Mesenchymal stem cell (in vitro differentiated cells and primary cell): ENCODE data around the gene MPHOSPH10.
"Not testable (repeated sequence)": the region's sequence is repeated elsewhere in the genome, so short reads cannot be mapped to it uniquely, and the experiment has no call there.

ENCODE experiments used
- DNase-seq: peaks from one replicate; pipeline ENCODE4 v3.0.0-alpha.2; 2013
- H2AFZ ChIP-seq: one replicate; pipeline ENCODE4 v1.6.1; 2013; ENCODE audit warnings: low read depth, mild to moderate bottlenecking, control low read depth, inconsistent platforms, low read length, moderate library complexity
- H2AK5ac ChIP-seq: 2 replicates; pipeline ENCODE4 v1.6.1; 2013; ENCODE audit warnings: low read length, moderate library complexity, mild to moderate bottlenecking, inconsistent platforms; ENCODE audit not compliant: severe bottlenecking
- H2BK120ac ChIP-seq: one replicate; pipeline ENCODE4 v1.6.1; 2013; ENCODE audit warnings: low read depth, mild to moderate bottlenecking, inconsistent platforms, low read length, moderate library complexity
- H2BK12ac ChIP-seq, 2 experiments: one replicate each; pipeline ENCODE4 v1.6.1; 2013; ENCODE audit warnings: inconsistent platforms in 2 of 2, low read length in 2 of 2, mild to moderate bottlenecking in 2 of 2, moderate library complexity in 2 of 2, control low read depth in 1 of 2
- H2BK15ac ChIP-seq: one replicate; pipeline ENCODE4 v1.6.1; 2013; ENCODE audit warnings: mild to moderate bottlenecking, low read depth, inconsistent platforms; ENCODE audit not compliant: poor library complexity, severe bottlenecking
- H2BK5ac ChIP-seq: 2 replicates; pipeline ENCODE4 v1.6.1; 2013; ENCODE audit warnings: low read depth, mild to moderate bottlenecking, low read length, control low read depth, inconsistent platforms; ENCODE audit not compliant: poor library complexity, severe bottlenecking
- H3K14ac ChIP-seq, 2 experiments: one replicate each; pipeline ENCODE4 v1.6.1; 2013; ENCODE audit warnings: inconsistent platforms in 2 of 2, low read length in 2 of 2, control low read depth in 1 of 2, mild to moderate bottlenecking in 1 of 2, moderate library complexity in 1 of 2
- H3K18ac ChIP-seq, 2 experiments: one replicate each; pipeline ENCODE4 v1.6.1; 2013; ENCODE audit warnings: inconsistent platforms in 2 of 2, low read length in 2 of 2, control low read depth in 1 of 2, low read depth in 1 of 2, mild to moderate bottlenecking in 1 of 2
- H3K23ac ChIP-seq, 2 experiments: one replicate each; pipeline ENCODE4 v1.6.1; 2013; ENCODE audit warnings: inconsistent platforms in 2 of 2, low read length in 2 of 2, mild to moderate bottlenecking in 2 of 2, moderate library complexity in 2 of 2, control low read depth in 1 of 2
- H3K27ac ChIP-seq: 2 replicates; pipeline ENCODE4 v1.5.1; 2013; ENCODE audit warnings: mild to moderate bottlenecking, moderate library complexity, low read length, control low read depth, inconsistent platforms; ENCODE audit not compliant: poor library complexity, severe bottlenecking
- H3K27me3 ChIP-seq, 2 experiments: 2 replicates each; pipeline versions ENCODE4 v1.6.1 to v1.7.0; 2013; ENCODE audit warnings: low read length in 2 of 2, mild to moderate bottlenecking in 2 of 2, moderate library complexity in 2 of 2, control low read depth in 1 of 2, inconsistent platforms in 1 of 2; ENCODE audit not compliant: control insufficient read depth in 1 of 2, insufficient read depth in 1 of 2
- H3K36me3 ChIP-seq, 2 experiments: 2 replicates each; pipeline versions ENCODE4 v1.6.1 to v1.7.0; 2013; ENCODE audit warnings: low read length in 2 of 2, control low read depth in 1 of 2, inconsistent platforms in 1 of 2, low read depth in 1 of 2, mild to moderate bottlenecking in 1 of 2; ENCODE audit not compliant: insufficient read depth in 2 of 2, control insufficient read depth in 1 of 2
- H3K4ac ChIP-seq, 2 experiments: one replicate each; pipeline ENCODE4 v1.6.1; 2013; ENCODE audit warnings: inconsistent platforms in 2 of 2, low read length in 2 of 2, mild to moderate bottlenecking in 2 of 2, moderate library complexity in 2 of 2, control low read depth in 1 of 2, low read depth in 1 of 2
- H3K4me1 ChIP-seq: 2 replicates; pipeline ENCODE4 v1.6.1; 2013; ENCODE audit warnings: low read depth, low read length, control low read depth; ENCODE audit not compliant: control insufficient read depth, insufficient read depth
- H3K4me2 ChIP-seq: 2 replicates; pipeline ENCODE4 v1.6.1; 2013; ENCODE audit warnings: low read length, mild to moderate bottlenecking, inconsistent platforms; ENCODE audit not compliant: poor library complexity, severe bottlenecking
- H3K4me3 ChIP-seq, 2 experiments: 2 replicates each; pipeline versions ENCODE4 v1.5.1 to v1.7.0; 2013; ENCODE audit warnings: low read length in 2 of 2, mild to moderate bottlenecking in 2 of 2, control low read depth in 1 of 2, low read depth in 1 of 2; ENCODE audit not compliant: insufficient read depth in 1 of 2
- H3K79me1 ChIP-seq: replicated peaks from 2 replicates; pipeline ENCODE4 v1.6.1; 2013; ENCODE audit warnings: mild to moderate bottlenecking, control low read depth, low read length, inconsistent platforms; ENCODE audit not compliant: poor library complexity, severe bottlenecking
- H3K9ac ChIP-seq: 2 replicates; pipeline ENCODE4 v1.7.0; 2013; ENCODE audit warnings: mild to moderate bottlenecking, low read length, moderate library complexity
- H3K9me3 ChIP-seq: 2 replicates; pipeline ENCODE4 v1.7.0; 2013; ENCODE audit warnings: mild to moderate bottlenecking, low read length; ENCODE audit not compliant: control insufficient read depth
- H4K8ac ChIP-seq: one replicate; pipeline ENCODE4 v1.6.1; 2013; ENCODE audit warnings: inconsistent platforms, mild to moderate bottlenecking, low read length, moderate library complexity
- H4K91ac ChIP-seq: one replicate; pipeline ENCODE4 v1.6.1; 2013; ENCODE audit warnings: mild to moderate bottlenecking, low read length, inconsistent platforms
- WGBS: methylation state at CpG from one replicate; pipeline ENCODE4 v1.1.7; 2013; ENCODE audit warnings: mixed read lengths; 5-methylcytosine and 5-hydroxymethylcytosine counted together

Gene MPHOSPH10

GRCh38 chr2:71092491-71093260 is 37.8 kb upstream of the MPHOSPH10 start:
- H3K4ac ChIP-seq, H2AK5ac ChIP-seq: not testable (repeated sequence)
- 93% methylated on average over 31 of the region's 33 CpGs for WGBS

GRCh38 chr2:71100195-71100964 is 30.1 kb upstream of the MPHOSPH10 start:
- Histone ChIP-seq H2BK120ac (no peak overlapping the region), H3K9me3 (no peaks in the 10 kb centered on the region)

More at GRCh38 chr2:71092491-71093260, 37.8 kb upstream of the MPHOSPH10 start:
- not testable (repeated sequence) for H3K14ac ChIP-seq, H3K9ac ChIP-seq, H3K18ac ChIP-seq, H3K9me3 ChIP-seq, H3K27ac ChIP-seq, H2AFZ ChIP-seq, H2BK120ac ChIP-seq, H4K91ac ChIP-seq, H3K36me3 ChIP-seq, H3K27me3 ChIP-seq, DNase-seq, H3K4me2 ChIP-seq, H3K79me1 ChIP-seq, H2BK15ac ChIP-seq, H4K8ac ChIP-seq, H3K4me1 ChIP-seq, H3K4me3 ChIP-seq, H2BK5ac ChIP-seq, H2BK12ac ChIP-seq, H3K23ac ChIP-seq

GRCh38 chr2:71101656-71102055 is 28.8 kb upstream of the MPHOSPH10 start:
- no peak overlapping the region for H3K4me3 ChIP-seq
- H3K9ac ChIP-seq, result peak overlapping the region; percentile 38
- H3K36me3 ChIP-seq, result no peaks in the 10 kb centered on the region
- no peak overlapping the region for H3K4me2 ChIP-seq
- H4K8ac ChIP-seq, result no peak overlapping the region
- no peaks in the 10 kb centered on the region for H3K4me1 ChIP-seq
- H2BK15ac ChIP-seq, result no peak overlapping the region
- peaks cover 5% of the 10 kb centered on the region for H3K9me3 ChIP-seq
- no peak overlapping the region for H3K4ac ChIP-seq
- H2BK12ac ChIP-seq, result no peak overlapping the region
- H3K79me1 ChIP-seq, result no peaks in the 10 kb centered on the region
- H2AFZ ChIP-seq, result no peak overlapping the region
- H2BK5ac ChIP-seq, result no peak overlapping the region
- no peak overlapping the region for H3K27ac ChIP-seq
- no peak overlapping the region for H3K23ac ChIP-seq
- H4K91ac ChIP-seq, result no peak overlapping the region
- 10% methylated on average over 1 of the region's 2 CpGs for WGBS
- no peak overlapping the region for H2BK120ac ChIP-seq
- no peaks in the 10 kb centered on the region for H3K27me3 ChIP-seq
- peak; percentile 92 for DNase-seq
- H2AK5ac ChIP-seq, result no peak overlapping the region
- no peak overlapping the region for H3K18ac ChIP-seq
- H3K14ac ChIP-seq, result no peak overlapping the region

More at GRCh38 chr2:71100195-71100964, 30.1 kb upstream of the MPHOSPH10 start:
- Histone ChIP-seq H3K14ac (no peak overlapping the region), H3K18ac (no peak overlapping the region), H4K8ac (no peak overlapping the region), H3K27ac (no peak overlapping the region), H3K27me3 (no peaks in the 10 kb centered on the region), H3K4me1 (no peaks in the 10 kb centered on the region), H3K23ac (no peak overlapping the region), H3K4me3 (no peak overlapping the region), H2AK5ac (no peak overlapping the region), H2BK5ac (no peak overlapping the region), H3K79me1 (no peaks in the 10 kb centered on the region), H3K9ac (no peak overlapping the region), H2BK15ac (no peak overlapping the region), H3K36me3 (no peaks in the 10 kb centered on the region), H2BK12ac (no peak overlapping the region), H3K4me2 (no peak overlapping the region), H3K4ac (no peak overlapping the region), H4K91ac (no peak overlapping the region), H2AFZ (no peak overlapping the region)
- 6% methylated on average over 2 of the region's 3 CpGs for WGBS
- DNase-seq, result peak; percentile 62

GRCh38 chr2:71102981-71103681 is 27.3 kb upstream of the MPHOSPH10 start:
- WGBS, result 61% methylated on average over 6 of the region's 6 CpGs
- no peaks in the 10 kb centered on the region for H3K36me3 ChIP-seq
- no peak overlapping the region for H3K9ac ChIP-seq
- no peak overlapping the region for H2BK120ac ChIP-seq
- peaks cover 5% of the 10 kb centered on the region for H3K9me3 ChIP-seq
- no peak overlapping the region for H2AFZ ChIP-seq
- no peaks in the 10 kb centered on the region for H3K27me3 ChIP-seq
- H3K4me2 ChIP-seq, result no peak overlapping the region
- H3K79me1 ChIP-seq, result no peaks in the 10 kb centered on the region
- H3K4me1 ChIP-seq, result no peaks in the 10 kb centered on the region
- H2BK5ac ChIP-seq, result no peak overlapping the region
- no peak overlapping the region for H2AK5ac ChIP-seq
- peak overlapping the region in 1 of 2 experiments; percentile 3 for H2BK12ac ChIP-seq
- H4K8ac ChIP-seq, result no peak overlapping the region
- no peak overlapping the region for H3K4ac ChIP-seq
- no peak overlapping the region for H3K4me3 ChIP-seq
- no peak overlapping the region for H3K18ac ChIP-seq
- no peak overlapping the region for H3K23ac ChIP-seq
- H3K27ac ChIP-seq, result no peak overlapping the region
- no peak overlapping the region for H3K14ac ChIP-seq
- no peak for DNase-seq
- H4K91ac ChIP-seq, result no peak overlapping the region
- no peak overlapping the region for H2BK15ac ChIP-seq
